GM18867 (cell line): Measurements from ENCODE around the gene USP5.

Experiments used
- ATAC-seq: cut with Tn5 transposase; IDR thresholded peaks from one replicate; pipeline ENCODE4 v1.9.1; 2021; ENCODE audit warnings: mild to moderate bottlenecking, moderate library complexity; ENCODE audit not compliant: unreplicated experiment

Gene USP5

DNA sequence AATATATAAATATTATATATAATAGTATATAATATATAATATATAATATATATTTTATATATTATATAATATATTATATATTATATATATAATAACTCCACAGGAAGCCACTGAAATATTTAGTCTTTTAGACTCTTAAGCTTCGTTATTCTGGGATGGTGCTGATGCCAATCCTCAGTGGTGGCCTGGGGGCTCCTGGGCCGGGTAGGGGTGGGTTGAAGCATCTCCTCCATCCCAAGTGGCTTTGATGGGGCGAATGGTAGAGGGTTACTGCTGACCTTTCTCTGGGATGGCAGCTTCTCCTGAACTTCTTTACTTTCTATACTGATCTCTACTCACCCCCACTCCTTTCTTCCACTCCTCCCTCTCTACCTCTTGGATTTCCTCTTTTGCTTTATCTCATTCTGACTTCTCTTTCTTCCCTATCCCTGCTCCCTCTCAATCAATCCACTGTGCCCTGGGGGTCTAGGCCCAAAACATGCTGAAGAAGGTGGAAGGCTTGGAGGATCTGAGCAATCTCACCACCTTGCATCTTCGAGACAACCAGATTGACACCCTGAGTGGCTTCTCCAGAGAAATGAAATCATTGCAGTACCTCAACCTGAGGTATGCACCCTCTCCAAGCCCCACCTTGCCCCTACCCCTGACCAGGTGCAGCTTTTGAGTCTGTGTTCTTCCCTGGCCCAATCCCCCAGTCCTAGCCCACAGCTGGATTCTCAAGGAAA, 57.6 kb downstream of the USP5 start:
- no peak for ATAC-seq

DNA sequence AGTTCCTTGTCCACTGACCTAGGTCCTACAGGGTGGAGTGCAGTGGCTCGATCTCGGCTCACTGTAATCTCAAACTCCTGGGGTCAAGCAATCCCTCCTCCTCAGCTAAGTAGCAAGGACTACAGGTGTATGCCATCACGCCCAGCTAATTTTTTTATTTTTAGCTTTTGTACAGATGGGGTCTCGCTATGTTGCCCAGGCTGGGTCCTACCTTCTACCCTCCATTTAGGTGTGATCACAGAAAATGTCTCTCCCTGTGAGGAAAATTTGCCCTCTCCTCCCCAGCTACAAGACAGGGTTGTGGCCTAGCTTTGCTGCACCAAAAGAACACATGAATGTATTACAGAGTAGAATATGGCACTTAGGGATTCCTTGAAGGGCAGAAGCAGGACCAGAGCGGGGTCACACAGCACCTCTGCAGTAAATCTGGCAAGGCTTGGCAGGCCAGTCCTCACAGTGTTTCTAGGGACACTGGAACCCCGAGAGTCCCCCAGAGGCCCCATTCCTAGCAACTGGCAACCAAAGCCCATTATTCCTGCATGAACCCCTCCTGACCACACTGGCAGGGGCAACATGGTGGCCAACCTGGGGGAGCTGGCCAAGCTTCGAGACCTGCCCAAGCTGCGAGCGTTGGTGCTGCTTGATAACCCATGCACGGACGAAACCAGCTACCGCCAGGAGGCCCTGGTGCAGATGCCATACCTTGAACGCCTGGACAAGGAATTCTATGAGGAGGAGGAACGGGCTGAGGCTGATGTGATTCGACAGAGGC, 60.4 kb downstream of the USP5 start:
- no peak for ATAC-seq

DNA sequence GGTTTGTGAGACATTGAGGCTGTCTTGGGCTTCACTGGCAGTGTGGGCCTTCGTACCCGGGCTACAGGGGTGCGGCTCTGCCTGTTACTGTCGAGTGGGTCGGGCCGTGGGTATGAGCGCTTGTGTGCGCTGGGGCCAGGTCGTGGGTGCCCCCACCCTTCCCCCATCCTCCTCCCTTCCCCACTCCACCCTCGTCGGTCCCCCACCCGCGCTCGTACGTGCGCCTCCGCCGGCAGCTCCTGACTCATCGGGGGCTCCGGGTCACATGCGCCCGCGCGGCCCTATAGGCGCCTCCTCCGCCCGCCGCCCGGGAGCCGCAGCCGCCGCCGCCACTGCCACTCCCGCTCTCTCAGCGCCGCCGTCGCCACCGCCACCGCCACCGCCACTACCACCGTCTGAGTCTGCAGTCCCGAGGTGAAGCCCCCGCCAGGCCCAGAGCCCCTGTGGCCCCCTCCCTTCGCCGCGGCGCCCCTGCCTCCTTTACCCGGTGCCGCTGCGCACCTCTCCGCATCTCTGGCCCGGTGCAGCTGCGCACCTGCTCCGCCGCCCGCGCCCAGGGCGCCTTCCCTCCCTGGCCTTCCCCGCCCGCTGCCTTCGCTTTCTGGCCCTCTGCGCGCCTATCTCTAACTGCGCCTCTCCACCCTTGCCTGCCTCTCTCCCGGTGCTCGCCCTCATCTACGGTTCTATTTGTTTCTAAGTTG, 62.4 kb downstream of the USP5 start, which contains the start of gene ENO2:
ENO2 (plus strand) TSS at position 335 of the 701 bp plus-strand sequence. CDS start 1,253 bp downstream, outside the sequence.
- peak; percentile 72 for ATAC-seq

DNA sequence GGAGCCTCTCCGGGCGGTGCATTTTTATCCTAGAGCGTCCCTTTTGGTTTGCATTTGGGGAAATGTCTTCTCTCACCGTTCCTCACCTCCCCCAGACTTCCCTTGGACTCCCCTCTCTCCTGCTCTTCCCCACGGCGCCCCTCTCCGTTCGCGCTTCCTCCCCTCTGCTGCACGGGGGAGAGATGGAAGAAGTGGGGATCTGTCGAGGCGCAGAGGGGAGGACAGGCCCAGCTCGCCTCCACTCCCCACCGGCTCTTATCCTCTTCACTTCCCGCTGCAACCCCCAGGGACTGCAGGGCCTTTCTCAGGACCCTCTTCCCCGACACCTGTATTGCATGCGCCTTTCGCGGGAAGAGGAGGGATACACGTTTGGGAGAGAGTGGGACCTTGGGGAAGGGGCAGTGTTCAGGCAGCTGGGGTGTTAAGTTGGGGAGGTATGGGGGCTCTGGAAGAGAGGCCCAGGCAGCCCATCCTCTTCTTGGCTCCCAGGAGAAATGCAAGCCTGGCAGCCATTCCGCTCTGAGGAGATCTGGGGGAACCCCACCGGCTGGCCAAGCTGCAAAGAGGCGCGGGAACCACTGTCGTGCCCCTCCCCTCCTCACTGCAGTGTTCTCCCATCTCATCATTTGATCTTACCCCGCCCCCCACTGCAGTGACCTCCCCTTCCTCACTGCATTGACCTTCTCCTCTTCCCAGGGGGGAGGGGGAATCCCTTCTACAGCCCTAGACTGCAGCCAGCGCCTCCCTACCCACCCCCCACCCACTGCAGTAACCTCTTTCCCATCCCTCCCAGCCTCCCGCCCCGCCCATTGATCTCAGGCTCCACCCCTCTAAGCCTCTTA, 63.2 kb downstream of the USP5 start:
- ATAC-seq: no peak

DNA sequence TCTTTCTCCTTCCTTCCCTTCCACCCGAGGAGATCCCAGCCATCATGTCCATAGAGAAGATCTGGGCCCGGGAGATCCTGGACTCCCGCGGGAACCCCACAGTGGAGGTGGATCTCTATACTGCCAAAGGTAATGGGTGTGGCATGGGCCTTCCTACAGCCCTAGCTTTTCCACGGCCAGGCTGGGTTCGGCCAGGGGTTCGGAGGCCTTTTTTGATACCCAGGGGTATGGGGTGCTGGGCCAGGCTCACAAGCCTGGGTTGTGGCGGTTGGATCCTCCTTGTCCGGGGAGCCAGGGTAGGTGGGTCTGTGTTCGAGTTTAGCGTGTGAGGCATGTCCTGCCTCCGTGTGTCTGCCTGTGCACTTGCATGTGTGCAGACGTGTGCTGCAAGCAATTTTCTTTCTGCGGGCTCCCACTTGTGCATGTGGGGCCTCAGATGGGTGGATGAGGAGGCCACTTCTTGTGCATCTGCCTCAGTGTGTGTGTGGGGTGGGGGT, 63.9 kb downstream of the USP5 start:
- no peak for ATAC-seq
